Dedifferentiated amniotic fluid mesenchymal stem cell (primary cell): ENCODE data around the gene ZNF519.
"Not testable (repeated sequence)": the region's sequence is repeated elsewhere in the genome, so short reads cannot be mapped to it uniquely, and the experiment has no call there.

Source experiments
- DNase-seq: peaks from one replicate; pipeline ENCODE4 v3.0.0-alpha.2; 2016; ENCODE audit errors: extremely low spot score

ZNF519 gene

DNA sequence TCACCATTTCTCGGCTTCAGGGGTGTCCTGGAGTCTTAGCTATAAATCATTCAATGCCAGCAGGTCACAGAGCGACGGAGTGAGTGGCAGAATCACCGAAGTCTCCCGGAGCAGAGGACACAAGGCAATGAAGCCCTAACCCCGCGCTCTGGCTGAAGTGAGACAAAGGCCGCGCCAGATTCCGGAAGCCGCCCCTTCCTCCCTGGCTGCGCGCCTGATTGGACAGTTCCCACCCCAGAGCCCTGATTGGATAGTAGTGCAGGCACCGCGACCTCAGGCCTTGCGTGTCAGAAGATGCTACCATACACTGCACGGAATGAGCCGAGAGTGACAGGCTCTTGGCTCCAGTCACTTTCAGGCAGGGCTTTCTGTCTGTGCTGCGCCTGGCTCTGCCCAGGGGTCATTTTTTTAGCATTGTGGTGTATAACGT lies at the start of gene ZNF519:
Gene ZNF519 (minus strand): TSS at position 165 of the 430 bp plus-strand sequence. CDS start 158 bp downstream, at position 7.
- DNase-seq, result peak; percentile 93

DNA sequence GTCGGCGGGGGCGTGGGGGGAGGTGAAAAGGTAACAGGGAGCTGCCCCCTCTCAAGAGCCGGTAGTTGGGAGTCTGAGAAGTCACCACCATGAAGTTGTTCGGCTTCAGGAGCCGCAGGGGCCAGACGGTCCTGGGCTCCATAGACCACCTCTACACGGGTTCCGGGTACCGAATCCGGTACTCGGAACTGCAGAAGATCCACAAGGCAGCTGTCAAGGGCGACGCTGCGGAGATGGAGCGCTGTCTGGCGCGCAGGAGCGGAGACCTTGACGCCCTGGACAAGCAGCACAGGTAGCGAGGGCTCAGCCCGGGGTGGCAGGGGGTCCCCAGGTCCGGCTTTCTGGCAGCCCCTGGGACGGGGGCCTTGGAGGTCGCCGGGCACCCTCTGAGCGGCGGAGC lies 47.1 kb upstream of the ZNF519 start:
- no peak for DNase-seq

DNA sequence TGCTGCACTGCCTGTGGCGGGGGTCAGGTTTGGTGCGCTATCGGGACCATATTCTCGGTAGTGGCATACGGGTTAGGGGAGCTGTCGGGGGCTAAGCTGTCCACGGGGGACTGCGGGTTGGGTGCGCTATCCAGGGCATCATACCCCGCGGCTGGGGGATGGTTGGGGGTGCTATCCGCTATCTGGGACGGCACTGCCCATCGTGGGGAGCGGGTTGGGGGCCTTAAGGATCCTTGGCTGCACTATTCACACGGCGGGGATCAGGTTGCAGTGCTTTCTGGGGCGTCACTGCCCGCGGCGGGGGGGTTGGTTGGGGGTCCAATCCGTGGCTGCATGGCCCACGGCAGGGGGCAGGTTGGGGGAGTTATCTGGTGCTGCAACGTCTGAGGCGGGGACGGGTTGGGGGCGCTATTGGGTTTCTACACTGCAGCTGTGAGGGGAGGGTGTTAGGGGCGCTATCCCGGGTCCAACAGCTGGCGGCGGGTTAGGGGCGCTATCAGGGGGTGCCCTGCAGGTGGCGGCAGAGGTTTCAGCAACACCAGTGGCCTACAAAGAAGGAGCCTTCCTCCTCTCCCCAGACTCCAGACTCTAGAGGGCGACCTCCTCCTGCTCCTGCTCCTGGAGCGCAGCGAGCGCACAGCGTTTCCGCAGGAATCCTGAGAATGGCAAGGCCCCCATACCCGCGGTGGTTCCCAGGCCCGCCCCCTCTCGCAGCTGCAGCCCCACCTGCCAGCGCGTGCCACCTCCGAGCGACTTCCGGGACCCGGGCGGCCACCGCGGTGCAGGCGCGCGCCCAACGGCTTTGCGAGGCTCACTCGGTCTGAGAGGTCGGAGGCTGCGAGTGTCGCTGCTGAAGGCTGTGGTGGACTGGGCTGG lies 46.3 kb upstream of the ZNF519 start:
- DNase-seq, result not testable (repeated sequence)

DNA sequence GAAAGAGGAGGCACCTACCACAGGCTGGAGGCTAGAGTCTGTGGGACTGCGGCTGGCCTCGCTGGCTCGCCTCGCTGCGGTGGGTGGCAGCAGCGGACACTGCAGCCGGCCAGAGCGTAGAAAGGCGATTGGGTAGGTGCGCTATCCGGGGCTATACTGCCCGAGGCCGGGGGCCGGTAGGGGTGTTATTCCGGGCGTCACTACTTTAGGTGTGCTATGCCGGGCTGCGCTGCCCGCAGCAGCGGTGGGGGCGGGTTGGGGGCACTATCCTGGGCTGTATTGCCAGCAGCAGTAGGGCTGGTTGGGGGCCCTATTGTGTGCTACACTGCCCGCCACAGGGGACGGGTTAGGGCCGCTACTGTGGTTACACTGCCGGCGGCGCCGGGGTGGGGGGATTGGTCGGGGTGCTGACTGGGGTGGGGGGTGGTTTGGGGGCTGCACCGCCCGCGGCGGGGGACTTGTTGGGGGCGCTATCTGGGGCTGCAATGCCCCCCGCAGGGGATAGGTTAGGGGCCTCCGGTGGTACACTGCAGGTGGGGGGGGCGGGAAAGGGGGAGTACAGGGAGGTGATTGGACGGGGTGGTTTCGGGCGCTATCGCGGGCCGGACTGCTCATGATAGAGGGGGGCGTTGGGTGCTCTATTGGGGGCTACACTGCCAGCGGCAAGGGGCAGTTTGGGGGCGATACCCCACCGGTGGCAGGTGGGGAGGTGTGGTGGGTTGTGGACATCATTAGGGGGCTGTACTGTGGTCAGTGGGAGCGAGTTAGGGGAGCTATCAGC lies 45.5 kb upstream of the ZNF519 start:
- not testable (repeated sequence) for DNase-seq

DNA sequence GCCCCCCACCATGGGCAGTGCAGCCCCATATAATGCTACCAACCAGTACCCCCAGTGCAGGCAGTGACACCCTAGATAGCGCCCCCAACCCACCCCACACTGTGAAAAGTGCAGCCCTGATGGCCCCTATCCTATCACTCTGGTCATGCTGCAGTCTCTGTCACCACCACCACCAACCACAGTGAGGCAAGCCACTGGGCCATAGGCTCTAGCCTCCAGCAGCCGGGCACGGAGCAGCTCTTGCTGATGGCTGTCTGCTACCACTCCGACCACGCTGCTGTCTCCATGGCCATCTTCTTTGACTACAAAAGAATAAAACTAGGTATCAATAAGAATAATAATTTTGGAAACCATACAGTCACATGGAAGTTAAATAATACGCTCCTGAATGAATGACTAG lies 43.2 kb upstream of the ZNF519 start:
- not testable (repeated sequence) for DNase-seq

DNA sequence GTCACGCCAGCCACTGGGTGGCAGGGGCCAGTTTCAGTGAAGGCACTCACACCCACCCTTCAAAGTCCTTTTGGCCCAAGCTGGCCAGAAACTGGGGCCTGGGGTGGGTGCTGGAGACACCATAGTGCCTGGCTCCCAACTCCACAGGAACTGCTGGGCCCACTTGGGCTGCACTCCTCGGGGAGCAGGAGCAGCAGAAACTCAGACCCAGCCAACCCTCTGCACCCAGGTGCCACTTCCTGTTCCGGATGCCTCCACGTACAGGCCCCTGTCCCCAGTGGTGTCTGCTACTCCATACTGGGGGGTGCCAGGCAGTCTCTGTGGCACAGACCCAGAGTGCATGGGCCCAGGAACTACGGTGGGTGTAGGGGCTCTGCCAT lies 42.5 kb upstream of the ZNF519 start:
- DNase-seq, result no peak

DNA sequence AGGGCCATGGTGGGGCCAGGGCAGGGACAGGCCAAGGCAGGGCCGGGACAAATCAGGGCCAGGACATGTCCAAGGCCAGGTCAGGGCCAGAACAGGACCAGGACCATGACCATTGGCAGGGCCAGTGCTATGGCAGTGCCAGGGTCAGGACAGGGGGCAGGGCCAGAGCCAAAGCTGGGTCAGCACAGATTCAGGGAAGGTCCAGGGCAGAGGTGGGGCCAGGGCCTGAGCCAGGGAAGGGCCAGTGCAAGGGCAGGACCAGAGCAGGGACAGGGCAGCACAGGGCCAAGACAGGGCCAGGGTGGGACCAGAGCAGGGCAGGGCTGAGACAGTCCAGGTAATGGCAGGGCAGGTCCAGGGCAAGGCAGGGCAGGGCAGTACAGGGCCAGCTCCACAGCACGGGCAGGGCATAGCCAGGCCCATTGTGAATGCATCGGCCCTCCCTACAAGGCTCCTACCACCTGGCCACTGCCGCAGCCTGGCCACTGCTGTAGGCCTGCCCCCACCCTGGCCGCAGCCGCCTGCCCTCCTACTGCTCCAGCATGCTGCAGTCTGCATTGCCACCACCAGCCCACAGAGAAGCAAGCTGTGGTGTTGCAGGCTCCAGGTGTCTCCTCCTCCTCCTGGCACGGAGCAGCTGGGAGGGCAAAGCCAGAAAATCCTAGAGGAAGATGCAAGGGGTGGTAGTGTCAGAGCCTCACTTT lies 41.9 kb upstream of the ZNF519 start:
- DNase-seq, result not testable (repeated sequence)

DNA sequence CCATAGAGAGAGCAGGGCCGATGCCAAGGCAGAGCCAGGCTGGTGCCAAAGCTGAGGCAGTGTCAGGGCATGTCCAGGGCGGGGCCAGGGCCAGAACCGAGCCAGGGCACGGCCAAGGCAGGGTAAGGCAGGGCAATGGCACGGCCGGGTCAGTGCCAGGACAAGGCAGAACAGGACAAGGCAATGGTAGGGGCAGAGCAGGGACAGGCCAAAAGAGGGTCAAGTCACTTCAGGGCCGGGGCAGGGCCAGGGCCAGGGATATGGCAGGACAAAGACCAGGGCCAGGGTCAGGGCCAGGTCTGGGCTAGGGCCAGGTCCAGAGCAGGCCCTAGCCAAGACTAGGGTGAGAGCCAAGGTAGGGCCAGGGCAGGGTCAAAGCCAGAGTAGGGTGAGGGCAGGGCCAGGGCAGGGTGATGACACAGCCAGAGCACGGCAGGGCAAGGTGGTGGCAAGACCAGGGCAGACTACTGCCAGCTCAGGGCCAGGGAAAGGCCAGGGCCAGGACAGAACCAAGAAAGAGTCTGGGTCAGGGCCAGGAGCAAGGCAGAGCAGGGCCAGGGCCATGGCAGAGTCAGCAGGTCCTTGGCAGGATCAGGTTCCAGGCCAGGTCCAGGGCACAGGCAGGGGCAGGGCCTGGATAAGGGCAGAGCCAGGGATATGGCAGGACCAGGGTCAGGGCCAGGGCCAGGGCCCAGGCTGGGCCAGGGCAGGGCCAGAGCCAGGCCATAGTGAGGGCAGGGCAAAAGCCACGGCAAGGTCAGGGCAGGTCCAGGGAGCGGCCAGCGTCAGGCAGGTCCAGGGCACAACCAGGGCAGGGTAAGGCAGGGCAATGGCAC lies 41.1 kb upstream of the ZNF519 start:
- DNase-seq, result not testable (repeated sequence)

DNA sequence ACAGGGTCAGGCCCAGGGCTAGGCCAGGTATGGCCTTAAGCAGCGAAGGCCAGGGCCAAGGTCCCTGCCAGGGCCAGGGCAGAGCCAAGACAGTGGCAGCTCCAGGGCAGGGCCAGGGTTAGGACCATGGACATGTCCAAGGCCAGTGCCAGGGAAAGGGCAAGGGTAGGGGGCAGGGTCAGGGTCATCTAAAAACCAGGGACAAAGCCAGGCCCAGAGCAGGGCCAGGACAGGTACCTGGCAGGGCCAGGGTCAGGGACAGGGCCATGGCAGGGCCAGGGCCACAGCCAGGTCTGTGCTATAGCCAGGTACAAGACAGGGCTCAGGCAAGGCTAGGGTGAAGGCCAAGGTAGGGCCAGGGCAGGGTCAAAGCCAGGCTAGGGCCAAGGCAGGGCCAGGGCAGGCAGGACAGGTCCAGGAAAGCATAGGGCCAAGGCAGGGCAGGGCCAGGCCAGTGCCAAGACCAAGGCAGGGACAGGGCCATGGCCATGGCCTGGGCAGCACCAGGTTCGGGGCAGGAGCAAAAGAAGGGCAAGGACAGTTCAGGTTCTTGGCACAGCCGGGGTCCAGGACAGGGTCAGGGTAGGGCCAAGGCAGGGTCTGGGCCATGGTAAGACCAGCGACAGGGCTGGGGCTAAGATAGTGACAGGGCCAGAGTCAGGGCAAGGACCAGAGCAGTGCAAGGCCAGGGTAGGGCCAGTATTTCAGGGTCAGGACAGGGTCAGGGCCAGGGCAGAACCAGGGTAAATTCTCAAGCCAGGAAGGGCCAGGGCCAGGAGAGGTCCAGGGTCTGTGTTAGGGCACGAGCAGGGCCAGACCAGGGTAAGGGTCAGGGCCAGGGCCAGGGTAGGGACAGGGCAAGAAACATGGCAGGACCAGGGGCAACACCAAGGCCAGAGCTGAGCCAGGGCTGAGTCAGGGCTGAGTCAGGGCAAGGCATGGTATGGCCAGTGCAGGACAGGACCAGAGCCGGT lies 40.2 kb upstream of the ZNF519 start:
- not testable (repeated sequence) for DNase-seq

DNA sequence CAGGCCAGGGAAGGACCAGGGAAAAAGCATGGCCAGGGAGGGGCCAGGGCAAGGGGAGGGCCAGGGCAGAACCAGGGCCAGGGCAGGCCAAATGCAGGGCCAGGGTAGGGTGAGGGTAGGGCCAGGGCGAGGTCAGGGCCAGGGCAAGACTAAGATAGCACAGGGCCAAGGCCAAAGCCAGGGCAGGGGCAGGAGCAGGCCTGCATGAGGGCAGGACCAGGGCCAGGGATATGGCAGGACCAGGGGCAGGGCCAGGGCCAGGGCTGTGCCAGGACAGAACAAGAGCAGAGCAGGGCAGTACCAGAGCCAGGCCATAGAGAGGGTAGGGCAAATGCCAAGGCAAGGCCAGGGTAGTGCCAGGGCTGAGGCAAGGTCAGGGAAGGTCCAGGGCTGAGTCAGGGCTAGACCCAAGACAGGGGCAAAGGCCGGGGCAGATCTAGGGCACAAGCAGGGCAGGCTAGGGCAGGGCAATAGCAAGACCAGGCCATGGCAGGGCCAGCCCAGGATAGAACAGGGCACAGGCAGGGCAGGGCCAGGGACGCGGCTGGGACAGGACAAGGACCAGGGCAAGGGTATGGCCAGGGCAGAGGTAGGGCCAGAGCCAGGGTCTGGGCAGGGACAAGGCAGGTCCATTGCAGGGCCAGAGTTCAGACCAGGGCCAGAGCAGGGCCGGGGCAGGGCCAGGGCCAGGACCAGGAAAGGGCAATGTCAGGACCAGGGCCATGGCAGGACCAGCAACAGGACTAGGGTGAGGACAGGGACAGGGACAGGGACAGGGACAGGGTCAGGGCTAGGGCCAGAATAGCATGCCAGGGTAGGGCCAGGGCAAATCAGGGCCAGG lies 39.3 kb upstream of the ZNF519 start:
- DNase-seq, result not testable (repeated sequence)

DNA sequence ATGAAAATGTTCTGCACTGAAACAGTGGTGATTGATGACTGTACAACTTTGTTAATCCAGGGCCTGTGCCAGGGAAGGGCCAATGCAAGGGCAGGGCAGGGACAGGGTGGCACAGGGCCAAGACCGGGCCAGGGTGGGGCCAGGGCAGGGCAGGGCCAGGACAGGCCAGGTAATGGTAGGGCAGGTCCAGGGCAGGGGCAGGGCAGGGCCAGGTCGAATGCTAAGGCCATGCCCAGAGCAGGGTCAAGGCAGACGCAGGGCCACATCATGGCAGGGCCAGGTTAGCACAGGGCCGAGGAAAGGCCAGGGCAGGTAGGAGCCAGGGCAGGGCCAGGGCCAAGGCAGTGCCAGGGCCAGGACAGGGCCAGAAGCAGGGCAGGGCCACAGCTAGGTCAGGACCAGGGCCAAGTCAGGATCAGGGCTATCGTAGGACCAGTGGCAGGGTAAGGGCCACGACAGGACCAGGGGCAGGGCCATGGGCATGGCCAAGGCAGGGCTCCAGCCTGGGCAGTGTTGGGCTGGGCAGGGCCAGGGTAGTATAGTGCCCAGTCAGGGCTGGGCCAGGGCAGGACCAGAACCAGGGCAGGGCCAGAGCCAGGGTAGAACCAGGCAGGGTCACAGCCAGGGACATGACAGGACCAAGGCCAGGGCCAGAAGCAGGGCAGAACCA lies 38.3 kb upstream of the ZNF519 start:
- not testable (repeated sequence) for DNase-seq

DNA sequence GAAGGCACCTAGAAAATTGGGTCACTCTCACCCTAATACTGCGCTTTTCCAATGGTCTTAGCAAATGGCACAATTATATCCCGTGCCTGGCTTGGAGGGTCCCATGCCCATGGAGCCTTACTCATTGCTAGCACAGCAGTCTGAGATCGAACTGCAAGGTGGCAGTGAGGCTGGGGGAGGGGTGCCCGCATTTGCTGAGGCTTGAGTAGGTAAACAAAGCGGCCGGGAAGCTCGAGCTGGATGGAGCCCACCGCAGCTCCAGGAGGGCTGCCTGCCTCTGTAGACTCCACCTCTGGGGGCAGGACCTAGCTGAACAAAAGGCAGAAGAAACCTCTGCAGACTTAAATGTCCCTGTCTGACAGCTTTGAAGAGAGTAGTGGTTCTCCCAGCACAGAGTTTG lies 30.7 kb upstream of the ZNF519 start:
- not testable (repeated sequence) for DNase-seq

DNA sequence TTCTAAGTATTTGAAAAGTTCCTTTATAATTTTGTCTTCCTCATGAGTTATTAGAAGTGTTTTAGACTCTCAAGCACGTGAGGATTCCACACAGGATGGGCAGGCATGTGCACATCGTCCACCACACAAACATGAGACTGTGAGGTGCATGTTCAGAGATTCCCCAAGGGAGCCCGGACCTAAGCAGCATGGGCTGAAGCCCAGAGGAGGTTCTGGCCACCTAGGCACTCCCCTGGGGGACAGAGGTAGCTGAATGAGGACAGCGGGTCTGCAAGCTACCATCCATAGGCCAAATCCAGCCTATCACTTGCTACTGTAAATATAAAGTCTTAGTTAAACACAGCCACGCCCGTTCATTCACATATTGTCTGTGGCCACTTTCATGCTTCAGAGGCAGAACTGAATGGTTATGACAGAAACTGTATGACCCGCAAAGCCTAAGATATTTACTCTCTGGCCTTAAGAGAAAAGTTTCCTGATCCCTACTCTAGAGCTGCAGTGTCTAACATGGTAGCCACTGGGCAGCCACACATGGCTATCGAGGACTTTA lies 19.4 kb upstream of the ZNF519 start:
- DNase-seq, result not testable (repeated sequence)

DNA sequence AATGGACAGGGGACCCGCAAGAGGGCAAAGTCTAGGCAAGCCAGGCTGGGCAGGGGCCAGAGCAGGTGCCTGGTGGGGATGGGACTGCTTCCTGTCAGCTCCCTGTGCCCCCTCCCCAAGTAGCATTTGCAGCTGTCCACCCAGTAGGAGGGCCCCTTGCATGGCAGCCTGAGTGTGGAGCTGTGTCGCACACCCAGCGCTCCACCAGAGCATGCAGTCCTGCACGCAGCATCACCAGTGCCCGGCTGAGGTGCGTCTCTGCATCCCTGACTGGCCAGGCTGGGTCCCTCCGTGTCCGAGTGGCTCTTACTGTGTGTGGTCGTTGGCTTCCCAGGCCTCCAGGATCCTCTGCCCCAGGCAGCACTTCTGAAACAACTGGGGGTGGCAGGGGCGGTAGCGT lies 18.5 kb upstream of the ZNF519 start:
- not testable (repeated sequence) for DNase-seq

DNA sequence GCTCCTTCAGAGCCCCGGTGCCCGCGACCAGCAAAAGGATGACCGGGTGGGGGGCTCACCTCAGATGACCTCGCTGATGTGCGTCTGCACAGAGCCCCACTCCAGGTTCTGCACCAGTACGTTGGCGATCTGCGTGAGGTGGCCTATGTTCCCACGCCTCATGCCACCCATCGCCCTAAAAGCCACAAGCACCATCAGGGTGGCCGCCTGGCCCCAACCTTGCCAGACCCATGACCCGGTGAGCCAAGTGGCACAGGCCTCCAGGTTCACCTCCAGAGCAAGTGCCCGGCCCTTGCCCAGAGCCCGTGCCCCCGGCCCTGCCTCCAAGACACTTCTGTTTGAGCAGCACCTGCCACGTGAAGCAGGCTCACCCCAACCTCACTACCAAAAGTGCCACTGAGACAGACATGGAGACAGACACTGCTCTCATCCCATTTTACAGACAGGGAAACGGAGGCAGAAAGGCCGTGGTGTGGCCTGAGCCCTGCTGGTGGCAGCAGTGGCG lies 17.7 kb upstream of the ZNF519 start:
- not testable (repeated sequence) for DNase-seq

DNA sequence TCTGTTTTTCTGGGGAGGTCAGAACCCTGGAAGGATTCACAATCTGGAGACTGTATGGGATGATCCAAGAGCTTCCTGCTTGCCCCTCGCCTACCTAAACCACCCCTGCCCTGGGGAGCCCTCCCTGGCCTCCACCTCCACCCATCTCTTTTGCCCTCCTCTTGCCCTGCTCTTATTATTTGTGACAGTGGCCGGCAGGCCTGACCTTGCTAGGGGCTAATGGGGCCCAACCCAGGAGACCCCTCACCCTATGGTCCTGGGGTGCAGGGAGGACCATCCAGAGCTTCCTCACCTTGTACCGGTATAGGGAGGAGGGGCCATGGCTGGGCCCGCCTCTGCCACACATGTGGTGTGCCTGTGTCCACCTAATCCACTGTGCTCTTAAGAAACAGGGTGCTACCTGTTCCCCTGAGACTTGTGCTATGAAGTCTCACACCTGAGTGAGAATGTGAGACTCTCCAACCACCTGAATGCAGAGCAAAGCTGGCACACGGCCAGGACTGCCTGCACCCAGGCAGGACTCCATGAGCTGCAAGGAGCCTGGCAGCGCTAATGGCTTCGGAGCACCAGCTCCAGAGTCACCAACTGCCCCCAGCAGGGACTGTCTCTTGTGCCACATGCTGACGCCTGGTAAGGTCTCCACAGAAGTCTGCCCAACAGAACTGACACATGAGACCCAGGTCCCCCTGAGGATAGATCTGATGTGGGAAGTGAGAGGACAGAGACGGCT lies 17.1 kb upstream of the ZNF519 start:
- DNase-seq, result not testable (repeated sequence)
